ENCODE measurements around the gene CLEC4F.

CLEC4F gene

GRCh38 chr2:70759446-70759845 lies 61.0 kb downstream of the CLEC4F start:
- no peak for TF ChIP-seq CTCF (IDR thresholded peaks at IDR 0.05)

Measured in LNCAP (cell line).